GM23338 (cell line): ENCODE data around the gene ZMYND19. TPM values are rescaled to one million over a fixed set of nuclear protein-coding genes. Genes with fewer than 3 reads are reported as not detected.

Experiments
- ATAC-seq: fragments of 200-7000 bp; cut with Tn5 transposase; 3 replicates; pipeline ENCODE4 v1.9.1; 2020
- DNase-seq: peaks from one replicate; pipeline ENCODE4 v3.0.0-alpha.2; 2015; ENCODE audit warnings: low spot score
- H2AFZ ChIP-seq: fragments of 200-600 bp; sonication (generic); 2 replicates; pipeline ENCODE4 v1.8.0; 2016; ENCODE audit warnings: antibody characterized with exemption, mild to moderate bottlenecking, moderate library complexity
- H3F3A ChIP-seq: fragments of 200-600 bp; sonication (generic); replicated peaks from 2 replicates; pipeline ENCODE4 v1.8.0; 2017; ENCODE audit warnings: antibody characterized with exemption, mixed run types, low read depth
- H3K27ac ChIP-seq: fragments of 200-600 bp; sonication (generic); 2 replicates; pipeline ENCODE4 v1.6.1; 2016; ENCODE audit warnings: low read depth
- H3K27me3 ChIP-seq: fragments of 200-600 bp; sonication (generic); 2 replicates; pipeline ENCODE4 v1.8.0; 2016; ENCODE audit warnings: mild to moderate bottlenecking, mixed run types, moderate library complexity; ENCODE audit not compliant: insufficient read depth
- H3K36me3 ChIP-seq: fragments of 200-600 bp; sonication (generic); 2 replicates; pipeline ENCODE4 v1.8.0; 2016; ENCODE audit warnings: mild to moderate bottlenecking; ENCODE audit not compliant: insufficient read depth
- H3K4me1 ChIP-seq: fragments of 200-600 bp; sonication (generic); 2 replicates; pipeline ENCODE4 v1.8.0; 2016; ENCODE audit warnings: mild to moderate bottlenecking, moderate library complexity; ENCODE audit not compliant: insufficient read depth
- H3K4me2 ChIP-seq: fragments of 200-600 bp; sonication (generic); 2 replicates; pipeline ENCODE4 v1.7.1; 2017; ENCODE audit warnings: mixed run types
- H3K4me3 ChIP-seq: fragments of 200-600 bp; sonication (generic); 2 replicates; pipeline ENCODE4 v1.6.1; 2016; ENCODE audit warnings: mixed run types
- H3K79me2 ChIP-seq: fragments of 200-600 bp; sonication (generic); replicated peaks from 2 replicates; pipeline ENCODE4 v1.8.0; 2017; ENCODE audit warnings: mild to moderate bottlenecking; ENCODE audit not compliant: insufficient read depth
- H3K9me2 ChIP-seq: fragments of 200-600 bp; sonication (generic); 2 replicates; pipeline ENCODE4 v1.8.0; 2017; ENCODE audit not compliant: insufficient read depth
- H4K20me1 ChIP-seq: fragments of 200-600 bp; sonication (generic); replicated peaks from 2 replicates; pipeline ENCODE4 v1.8.0; 2017; ENCODE audit warnings: mild to moderate bottlenecking; ENCODE audit not compliant: insufficient read depth
- H3K27ac Mint-ChIP-seq: 2 replicates; pipeline ENCODE4 v1.8.0; 2020; ENCODE audit warnings: inconsistent platforms, mild to moderate bottlenecking, moderate library complexity, mixed read lengths
- H3K27me3 Mint-ChIP-seq: 3 replicates; pipeline ENCODE4 v1.8.0; 2022; ENCODE audit warnings: low read depth, mild to moderate bottlenecking, moderate library complexity, mixed read lengths, inconsistent platforms; ENCODE audit not compliant: insufficient read depth, poor library complexity
- H3K36me3 Mint-ChIP-seq: 3 replicates; pipeline ENCODE4 v1.8.0; 2021; ENCODE audit warnings: low read depth, mild to moderate bottlenecking, inconsistent platforms, moderate library complexity, mixed read lengths
- H3K4me1 Mint-ChIP-seq: 3 replicates; pipeline ENCODE4 v1.8.0; 2020; ENCODE audit warnings: mild to moderate bottlenecking, inconsistent platforms, mixed read lengths
- H3K4me3 Mint-ChIP-seq: 3 replicates; pipeline ENCODE4 v1.8.0; 2021; ENCODE audit warnings: moderate library complexity, mild to moderate bottlenecking, inconsistent platforms, mixed read lengths
- H3K9me3 Mint-ChIP-seq: 3 replicates; pipeline ENCODE4 v1.8.0; 2020; ENCODE audit warnings: moderate library complexity, mild to moderate bottlenecking, inconsistent platforms, mixed read lengths
- CREB1 ChIP-seq: fragments of 250-450 bp; sonication (Bioruptor Pico); IDR thresholded peaks from 2 replicates; pipeline ENCODE4 v1.5.0; 2020; ENCODE audit warnings: low read depth, mild to moderate bottlenecking, moderate library complexity
- EZH2 ChIP-seq: fragments of 200-600 bp; sonication (generic); IDR thresholded peaks from one replicate; pipeline ENCODE4 v1.8.0; 2017; ENCODE audit warnings: antibody characterized with exemption, mild to moderate bottlenecking, low read depth; ENCODE audit not compliant: unreplicated experiment
- EZH2phosphoT487 ChIP-seq: fragments of 200-600 bp; sonication (generic); IDR thresholded peaks from one replicate; pipeline ENCODE4 v1.8.1; 2018; ENCODE audit warnings: antibody characterized with exemption; ENCODE audit not compliant: unreplicated experiment
- JUNB ChIP-seq: IDR thresholded peaks from one replicate; pipeline ENCODE4 v1.6.1; 2016; ENCODE audit warnings: antibody characterized with exemption; ENCODE audit not compliant: unreplicated experiment
- NANOG ChIP-seq: IDR thresholded peaks from 2 replicates; pipeline ENCODE4 v1.6.1; 2016; ENCODE audit warnings: antibody characterized with exemption, borderline replicate concordance
- POLR2AphosphoS5 ChIP-seq: IDR thresholded peaks from 2 replicates; pipeline ENCODE4 v1.6.1; 2016; ENCODE audit warnings: antibody characterized with exemption, low read depth
- STAT1 ChIP-seq: IDR thresholded peaks from one replicate; pipeline ENCODE4 v1.6.1; 2016; ENCODE audit warnings: antibody characterized with exemption; ENCODE audit not compliant: unreplicated experiment
- ZNF114 ChIP-seq: fragments of 250-450 bp; sonication (Bioruptor Pico); IDR thresholded peaks from 2 replicates; pipeline ENCODE4 v1.5.0; 2020; ENCODE audit warnings: mild to moderate bottlenecking, moderate library complexity
- ZNF331 ChIP-seq: fragments of 250-450 bp; sonication (Bioruptor Pico); IDR thresholded peaks from 2 replicates; pipeline ENCODE4 v1.5.0; 2020; ENCODE audit warnings: low read depth, mild to moderate bottlenecking, moderate library complexity
- polyA plus RNA-seq: library from polyadenylated mRNA; unstranded; fragments of >200 nt; fragmentation: Nextera tagmentation; extraction: Ambion mirVana; gene quantifications from 2 replicates; pipeline ENCODE4 v1.2.1, GENCODE V29; 2016
- total RNA-seq: library from RNA; depleted of rRNA; stranded (reverse); fragments of >200 nt; shearing (Covaris generic); gene quantifications from 2 replicates; pipeline ENCODE4 v1.2.3, GENCODE V29; 2014
- TF ChIP-seq, protein P1 (sequence below), 2 experiments: fragments of 200-600 bp in 1 of 2; sonication (generic) in 1 of 2; conservative IDR thresholded peaks; 2 replicates each; pipeline versions ENCODE4 v1.5.1 to v1.6.1; 2016 to 2017; ENCODE audit warnings: antibody characterized with exemption in 2 of 2, low read depth in 2 of 2, mild to moderate bottlenecking in 2 of 2, moderate library complexity in 1 of 2
- TF ChIP-seq, protein P2 (sequence below): IDR thresholded peaks from 2 replicates; pipeline ENCODE4 v1.6.1; 2016; ENCODE audit warnings: antibody characterized with exemption
- TF ChIP-seq, protein P3 (sequence below): IDR thresholded peaks from one replicate; pipeline ENCODE4 v1.6.1; 2018; ENCODE audit warnings: antibody characterized with exemption; ENCODE audit not compliant: unreplicated experiment
- TF ChIP-seq, protein P4 (sequence below): fragments of 250-450 bp; sonication (Bioruptor Pico); IDR thresholded peaks from 2 replicates; pipeline ENCODE4 v1.5.0; 2020; ENCODE audit warnings: mild to moderate bottlenecking, moderate library complexity

The ZMYND19 gene
- total and polyA plus RNA-seq, 2 experiments from 2014 or later, result 25.8 to 58.5 TPM

DNA sequence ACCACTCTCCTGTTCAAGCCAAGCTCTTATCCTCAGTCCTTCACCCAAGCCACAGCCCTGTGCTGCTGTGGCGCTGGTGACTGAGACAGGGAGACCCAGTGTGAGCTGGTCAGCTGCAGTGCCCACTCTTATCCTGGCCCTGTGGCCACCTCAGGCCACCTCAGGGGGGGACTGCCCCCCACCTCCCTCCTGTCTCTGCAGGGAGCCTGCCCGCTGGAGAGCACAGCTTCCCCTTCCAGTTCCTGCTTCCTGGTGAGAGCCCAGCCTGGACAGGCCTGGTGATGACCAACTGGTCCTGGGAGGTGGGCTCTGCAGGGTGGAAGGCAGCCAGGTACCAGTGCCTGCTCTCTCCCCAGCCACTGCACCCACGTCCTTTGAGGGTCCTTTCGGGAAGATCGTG lies 22.9 kb upstream of the ZMYND19 start:
- Histone ChIP-seq H3F3A (0 out of 2 replicates have a peak, but pooled peaks cover 3% of the 10 kb centered on the region), H3K27me3 (no peaks in the 10 kb centered on the region), H3K4me3 (no peak overlapping the region), H3K4me2 (no peak overlapping the region), H3K9me2 (no peaks in the 10 kb centered on the region), H4K20me1 (peaks cover 9% of the 10 kb centered on the region), H3K4me1 (peaks cover 9% of the 10 kb centered on the region; the same call in 1 of the 2 replicates), H3K27ac (no peak overlapping the region), H3K36me3 (no peaks in the 10 kb centered on the region; the same call in 1 of the 2 replicates), H2AFZ (no peak overlapping the region), H3K79me2 (peaks cover 19% of the 10 kb centered on the region)
- TF ChIP-seq EZH2phosphoT487, result no peak
- TF ChIP-seq, protein P1, sequence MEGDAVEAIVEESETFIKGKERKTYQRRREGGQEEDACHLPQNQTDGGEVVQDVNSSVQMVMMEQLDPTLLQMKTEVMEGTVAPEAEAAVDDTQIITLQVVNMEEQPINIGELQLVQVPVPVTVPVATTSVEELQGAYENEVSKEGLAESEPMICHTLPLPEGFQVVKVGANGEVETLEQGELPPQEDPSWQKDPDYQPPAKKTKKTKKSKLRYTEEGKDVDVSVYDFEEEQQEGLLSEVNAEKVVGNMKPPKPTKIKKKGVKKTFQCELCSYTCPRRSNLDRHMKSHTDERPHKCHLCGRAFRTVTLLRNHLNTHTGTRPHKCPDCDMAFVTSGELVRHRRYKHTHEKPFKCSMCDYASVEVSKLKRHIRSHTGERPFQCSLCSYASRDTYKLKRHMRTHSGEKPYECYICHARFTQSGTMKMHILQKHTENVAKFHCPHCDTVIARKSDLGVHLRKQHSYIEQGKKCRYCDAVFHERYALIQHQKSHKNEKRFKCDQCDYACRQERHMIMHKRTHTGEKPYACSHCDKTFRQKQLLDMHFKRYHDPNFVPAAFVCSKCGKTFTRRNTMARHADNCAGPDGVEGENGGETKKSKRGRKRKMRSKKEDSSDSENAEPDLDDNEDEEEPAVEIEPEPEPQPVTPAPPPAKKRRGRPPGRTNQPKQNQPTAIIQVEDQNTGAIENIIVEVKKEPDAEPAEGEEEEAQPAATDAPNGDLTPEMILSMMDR (conservative IDR thresholded peaks at IDR 0.05; ENCODE audit: low read depth in 2 of 2), result no peak
- no peak for TF ChIP-seq JUNB
- TF ChIP-seq CREB1 (CRISPR knock-in tag), result no peak
- TF ChIP-seq ZNF114 (CRISPR knock-in tag), result no peak
- TF ChIP-seq, protein P2, sequence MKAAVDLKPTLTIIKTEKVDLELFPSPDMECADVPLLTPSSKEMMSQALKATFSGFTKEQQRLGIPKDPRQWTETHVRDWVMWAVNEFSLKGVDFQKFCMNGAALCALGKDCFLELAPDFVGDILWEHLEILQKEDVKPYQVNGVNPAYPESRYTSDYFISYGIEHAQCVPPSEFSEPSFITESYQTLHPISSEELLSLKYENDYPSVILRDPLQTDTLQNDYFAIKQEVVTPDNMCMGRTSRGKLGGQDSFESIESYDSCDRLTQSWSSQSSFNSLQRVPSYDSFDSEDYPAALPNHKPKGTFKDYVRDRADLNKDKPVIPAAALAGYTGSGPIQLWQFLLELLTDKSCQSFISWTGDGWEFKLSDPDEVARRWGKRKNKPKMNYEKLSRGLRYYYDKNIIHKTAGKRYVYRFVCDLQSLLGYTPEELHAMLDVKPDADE, result no peak
- TF ChIP-seq ZNF331 (CRISPR knock-in tag), result no peak
- no peak for TF ChIP-seq POLR2AphosphoS5
- TF ChIP-seq, protein P3, sequence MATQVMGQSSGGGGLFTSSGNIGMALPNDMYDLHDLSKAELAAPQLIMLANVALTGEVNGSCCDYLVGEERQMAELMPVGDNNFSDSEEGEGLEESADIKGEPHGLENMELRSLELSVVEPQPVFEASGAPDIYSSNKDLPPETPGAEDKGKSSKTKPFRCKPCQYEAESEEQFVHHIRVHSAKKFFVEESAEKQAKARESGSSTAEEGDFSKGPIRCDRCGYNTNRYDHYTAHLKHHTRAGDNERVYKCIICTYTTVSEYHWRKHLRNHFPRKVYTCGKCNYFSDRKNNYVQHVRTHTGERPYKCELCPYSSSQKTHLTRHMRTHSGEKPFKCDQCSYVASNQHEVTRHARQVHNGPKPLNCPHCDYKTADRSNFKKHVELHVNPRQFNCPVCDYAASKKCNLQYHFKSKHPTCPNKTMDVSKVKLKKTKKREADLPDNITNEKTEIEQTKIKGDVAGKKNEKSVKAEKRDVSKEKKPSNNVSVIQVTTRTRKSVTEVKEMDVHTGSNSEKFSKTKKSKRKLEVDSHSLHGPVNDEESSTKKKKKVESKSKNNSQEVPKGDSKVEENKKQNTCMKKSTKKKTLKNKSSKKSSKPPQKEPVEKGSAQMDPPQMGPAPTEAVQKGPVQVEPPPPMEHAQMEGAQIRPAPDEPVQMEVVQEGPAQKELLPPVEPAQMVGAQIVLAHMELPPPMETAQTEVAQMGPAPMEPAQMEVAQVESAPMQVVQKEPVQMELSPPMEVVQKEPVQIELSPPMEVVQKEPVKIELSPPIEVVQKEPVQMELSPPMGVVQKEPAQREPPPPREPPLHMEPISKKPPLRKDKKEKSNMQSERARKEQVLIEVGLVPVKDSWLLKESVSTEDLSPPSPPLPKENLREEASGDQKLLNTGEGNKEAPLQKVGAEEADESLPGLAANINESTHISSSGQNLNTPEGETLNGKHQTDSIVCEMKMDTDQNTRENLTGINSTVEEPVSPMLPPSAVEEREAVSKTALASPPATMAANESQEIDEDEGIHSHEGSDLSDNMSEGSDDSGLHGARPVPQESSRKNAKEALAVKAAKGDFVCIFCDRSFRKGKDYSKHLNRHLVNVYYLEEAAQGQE, result no peak
- TF ChIP-seq NANOG, result no peak
- TF ChIP-seq, protein P4, sequence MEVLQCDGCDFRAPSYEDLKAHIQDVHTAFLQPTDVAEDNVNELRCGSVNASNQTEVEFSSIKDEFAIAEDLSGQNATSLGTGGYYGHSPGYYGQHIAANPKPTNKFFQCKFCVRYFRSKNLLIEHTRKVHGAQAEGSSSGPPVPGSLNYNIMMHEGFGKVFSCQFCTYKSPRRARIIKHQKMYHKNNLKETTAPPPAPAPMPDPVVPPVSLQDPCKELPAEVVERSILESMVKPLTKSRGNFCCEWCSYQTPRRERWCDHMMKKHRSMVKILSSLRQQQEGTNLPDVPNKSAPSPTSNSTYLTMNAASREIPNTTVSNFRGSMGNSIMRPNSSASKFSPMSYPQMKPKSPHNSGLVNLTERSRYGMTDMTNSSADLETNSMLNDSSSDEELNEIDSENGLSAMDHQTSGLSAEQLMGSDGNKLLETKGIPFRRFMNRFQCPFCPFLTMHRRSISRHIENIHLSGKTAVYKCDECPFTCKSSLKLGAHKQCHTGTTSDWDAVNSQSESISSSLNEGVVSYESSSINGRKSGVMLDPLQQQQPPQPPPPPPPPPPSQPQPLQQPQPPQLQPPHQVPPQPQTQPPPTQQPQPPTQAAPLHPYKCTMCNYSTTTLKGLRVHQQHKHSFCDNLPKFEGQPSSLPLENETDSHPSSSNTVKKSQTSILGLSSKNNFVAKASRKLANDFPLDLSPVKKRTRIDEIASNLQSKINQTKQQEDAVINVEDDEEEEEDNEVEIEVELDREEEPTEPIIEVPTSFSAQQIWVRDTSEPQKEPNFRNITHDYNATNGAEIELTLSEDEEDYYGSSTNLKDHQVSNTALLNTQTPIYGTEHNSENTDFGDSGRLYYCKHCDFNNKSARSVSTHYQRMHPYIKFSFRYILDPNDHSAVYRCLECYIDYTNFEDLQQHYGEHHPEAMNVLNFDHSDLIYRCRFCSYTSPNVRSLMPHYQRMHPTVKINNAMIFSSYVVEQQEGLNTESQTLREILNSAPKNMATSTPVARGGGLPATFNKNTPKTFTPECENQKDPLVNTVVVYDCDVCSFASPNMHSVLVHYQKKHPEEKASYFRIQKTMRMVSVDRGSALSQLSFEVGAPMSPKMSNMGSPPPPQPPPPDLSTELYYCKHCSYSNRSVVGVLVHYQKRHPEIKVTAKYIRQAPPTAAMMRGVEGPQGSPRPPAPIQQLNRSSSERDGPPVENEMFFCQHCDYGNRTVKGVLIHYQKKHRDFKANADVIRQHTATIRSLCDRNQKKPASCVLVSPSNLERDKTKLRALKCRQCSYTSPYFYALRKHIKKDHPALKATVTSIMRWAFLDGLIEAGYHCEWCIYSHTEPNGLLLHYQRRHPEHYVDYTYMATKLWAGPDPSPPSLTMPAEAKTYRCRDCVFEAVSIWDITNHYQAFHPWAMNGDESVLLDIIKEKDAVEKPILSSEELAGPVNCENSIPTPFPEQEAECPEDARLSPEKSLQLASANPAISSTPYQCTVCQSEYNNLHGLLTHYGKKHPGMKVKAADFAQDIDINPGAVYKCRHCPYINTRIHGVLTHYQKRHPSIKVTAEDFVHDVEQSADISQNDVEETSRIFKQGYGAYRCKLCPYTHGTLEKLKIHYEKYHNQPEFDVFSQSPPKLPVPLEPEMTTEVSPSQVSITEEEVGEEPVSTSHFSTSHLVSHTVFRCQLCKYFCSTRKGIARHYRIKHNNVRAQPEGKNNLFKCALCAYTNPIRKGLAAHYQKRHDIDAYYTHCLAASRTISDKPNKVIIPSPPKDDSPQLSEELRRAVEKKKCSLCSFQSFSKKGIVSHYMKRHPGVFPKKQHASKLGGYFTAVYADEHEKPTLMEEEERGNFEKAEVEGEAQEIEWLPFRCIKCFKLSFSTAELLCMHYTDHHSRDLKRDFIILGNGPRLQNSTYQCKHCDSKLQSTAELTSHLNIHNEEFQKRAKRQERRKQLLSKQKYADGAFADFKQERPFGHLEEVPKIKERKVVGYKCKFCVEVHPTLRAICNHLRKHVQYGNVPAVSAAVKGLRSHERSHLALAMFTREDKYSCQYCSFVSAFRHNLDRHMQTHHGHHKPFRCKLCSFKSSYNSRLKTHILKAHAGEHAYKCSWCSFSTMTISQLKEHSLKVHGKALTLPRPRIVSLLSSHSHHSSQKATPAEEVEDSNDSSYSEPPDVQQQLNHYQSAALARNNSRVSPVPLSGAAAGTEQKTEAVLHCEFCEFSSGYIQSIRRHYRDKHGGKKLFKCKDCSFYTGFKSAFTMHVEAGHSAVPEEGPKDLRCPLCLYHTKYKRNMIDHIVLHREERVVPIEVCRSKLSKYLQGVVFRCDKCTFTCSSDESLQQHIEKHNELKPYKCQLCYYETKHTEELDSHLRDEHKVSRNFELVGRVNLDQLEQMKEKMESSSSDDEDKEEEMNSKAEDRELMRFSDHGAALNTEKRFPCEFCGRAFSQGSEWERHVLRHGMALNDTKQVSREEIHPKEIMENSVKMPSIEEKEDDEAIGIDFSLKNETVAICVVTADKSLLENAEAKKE, result no peak
- TF ChIP-seq STAT1, result no peak
- TF ChIP-seq EZH2, result no peak
- H3K9me3 Mint-ChIP-seq, result no peaks in the 10 kb centered on the region; the same call in 2 of the 3 replicates
- H3K4me3 Mint-ChIP-seq, result no peak overlapping the region; the same call in 2 of the 3 replicates
- no peak for DNase-seq
- peaks cover 15% of the 10 kb centered on the region for H3K27me3 Mint-ChIP-seq
- H3K27ac Mint-ChIP-seq, result no peak overlapping the region
- ATAC-seq, result no peak
- H3K4me1 Mint-ChIP-seq, result peaks cover 19% of the 10 kb centered on the region
- peaks cover 22% of the 10 kb centered on the region for H3K36me3 Mint-ChIP-seq
